HL-60 (cell line): ENCODE results near the gene A2ML1.

Source experiments
- DNase-seq, 2 experiments: peaks; one replicate each; pipeline ENCODE4 v3.0.0-alpha.2; 2010 to 2020; ENCODE audit warnings: low read depth in 1 of 2, low spot score in 1 of 2
- H3K27ac ChIP-seq: fragments of 250-450 bp; sonication (Bioruptor Pico); replicated peaks from 2 replicates; pipeline ENCODE4 v1.5.1; 2020; ENCODE audit warnings: mild to moderate bottlenecking, moderate library complexity
- H3K27me3 ChIP-seq: fragments of 250-450 bp; sonication (Bioruptor Pico); 2 replicates; pipeline ENCODE4 v1.5.1; 2021; ENCODE audit warnings: mild to moderate bottlenecking, moderate library complexity; ENCODE audit not compliant: insufficient read depth, poor library complexity, severe bottlenecking
- H3K4me3 ChIP-seq: replicated peaks from 2 replicates; pipeline ENCODE4 v1.5.1; 2011; ENCODE audit warnings: mild to moderate bottlenecking, control low read depth, low read length; ENCODE audit not compliant: insufficient read depth
- CTCF ChIP-seq: IDR thresholded peaks from one replicate; pipeline ENCODE4 v1.5.1; 2011; ENCODE audit warnings: low read length, control low read depth, inconsistent platforms; ENCODE audit not compliant: insufficient read depth
- GABPA ChIP-seq: IDR thresholded peaks from 2 replicates; pipeline ENCODE4 v1.6.1; 2012; ENCODE audit warnings: low read depth
- POLR2AphosphoS5 ChIP-seq: IDR thresholded peaks from 2 replicates; pipeline ENCODE4 v1.6.1; 2012; ENCODE audit warnings: low read depth
- REST ChIP-seq: IDR thresholded peaks from 2 replicates; pipeline ENCODE4 v1.6.1; 2012; ENCODE audit warnings: low read depth; ENCODE audit not compliant: insufficient replicate concordance
- SPI1 ChIP-seq: IDR thresholded peaks from 2 replicates; pipeline ENCODE4 v1.6.1; 2012; ENCODE audit warnings: low read depth, mild to moderate bottlenecking, borderline replicate concordance

A2ML1 gene

DNA sequence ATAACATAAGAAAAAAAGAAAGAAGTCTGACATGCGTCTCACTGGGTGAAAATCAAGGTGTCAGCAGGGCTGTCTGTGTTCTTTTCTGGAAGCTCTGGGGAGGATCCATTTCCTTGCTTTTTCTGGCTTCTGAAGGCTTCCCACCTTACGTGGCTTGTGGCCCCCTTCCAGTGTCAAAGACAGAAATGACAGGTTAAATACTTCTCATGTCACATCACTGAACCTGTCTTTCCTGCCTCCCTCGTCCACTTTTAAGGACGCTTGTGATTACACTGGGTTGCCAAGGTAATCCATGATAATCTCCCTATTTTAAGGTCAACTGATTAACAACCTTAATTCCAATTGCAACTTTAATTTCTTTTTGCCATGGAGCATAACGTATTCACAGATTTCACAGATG, 87.3 kb downstream of the A2ML1 start:
- Histone ChIP-seq H3K27ac (no peak overlapping the region), H3K27me3 (peaks cover 3% of the 10 kb centered on the region), H3K4me3 (no peak overlapping the region)
- TF ChIP-seq GABPA: no peak
- TF ChIP-seq POLR2AphosphoS5: no peak
- no peak for TF ChIP-seq REST
- TF ChIP-seq CTCF: no peak
- no peak for TF ChIP-seq SPI1
- DNase-seq: no peak

GRCh38 chr12:8911606-8912268, 89.3 kb downstream of the A2ML1 start:
- Histone ChIP-seq H3K27me3 (peaks cover 9% of the 10 kb centered on the region), H3K27ac (no peak overlapping the region), H3K4me3 (no peak overlapping the region)
- DNase-seq: no peak
- TF ChIP-seq POLR2AphosphoS5 (no peak), CTCF (no peak), GABPA (no peak), REST (no peak), SPI1 (no peak)

DNA sequence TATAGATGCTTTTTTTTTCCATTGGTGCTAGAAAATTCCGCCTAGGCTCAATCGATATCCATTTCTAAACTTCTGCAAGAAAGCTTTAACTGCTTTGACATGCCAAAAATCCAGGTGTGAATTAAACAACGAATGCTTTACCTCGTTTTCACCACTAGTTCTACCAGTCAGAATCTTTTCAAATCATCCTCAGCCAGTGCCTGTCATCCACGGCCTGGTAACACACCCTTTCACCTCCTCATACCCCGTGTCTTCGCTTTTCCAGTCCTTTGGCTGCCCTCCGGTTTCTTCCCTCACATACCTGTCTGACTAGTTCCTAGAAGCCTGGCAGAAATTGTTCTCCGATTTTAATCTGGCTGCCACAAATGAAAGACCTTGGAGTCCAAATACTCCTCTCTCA, 90.5 kb downstream of the A2ML1 start:
- DNase-seq: no peak
- Histone ChIP-seq H3K27ac (no peak overlapping the region), H3K27me3 (peaks cover 9% of the 10 kb centered on the region), H3K4me3 (no peak overlapping the region)
- TF ChIP-seq GABPA (no peak), POLR2AphosphoS5 (no peak), REST (no peak), CTCF (no peak), SPI1 (no peak)
